Erythroblast (primary cell): ENCODE results near the gene WDR1.

Experiments
- GATA1 ChIP-seq: IDR thresholded peaks from 2 replicates; pipeline ENCODE4 v1.6.1; 2011; ENCODE audit warnings: low read depth, mild to moderate bottlenecking, control low read depth, low read length, moderate library complexity
- POLR2A ChIP-seq: IDR thresholded peaks from 2 replicates; pipeline ENCODE4 v1.6.1; 2011; ENCODE audit warnings: mild to moderate bottlenecking, low read length

DNA sequence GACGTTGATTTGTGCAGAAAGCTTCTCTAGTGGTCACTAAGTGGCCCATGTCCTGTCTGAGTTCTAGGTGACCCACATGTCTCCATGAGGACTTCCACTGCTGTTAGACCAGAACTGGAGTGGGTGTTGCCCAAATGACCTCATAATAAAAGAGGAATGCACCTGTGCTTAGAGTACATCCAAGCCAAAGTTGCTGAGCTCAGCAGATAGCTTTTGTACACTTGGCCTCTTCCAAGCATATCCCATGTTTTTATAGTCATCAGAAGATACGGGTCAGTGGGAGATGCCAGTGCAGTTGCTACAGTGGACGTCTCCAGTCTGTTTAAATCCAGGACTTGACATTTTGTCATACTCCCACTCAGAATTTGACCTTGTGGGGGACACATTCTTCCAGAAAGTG is 37.6 kb upstream of the WDR1 start:
- no peak for TF ChIP-seq POLR2A
- TF ChIP-seq GATA1 = no peak
